Measurements from ENCODE around the gene DOK6. TPM values are rescaled to one million over a fixed set of nuclear protein-coding genes. Genes with fewer than 3 reads are reported as not detected.

Gene DOK6
- total RNA-seq, 6 experiments from 2014 or later: not detected

DNA sequence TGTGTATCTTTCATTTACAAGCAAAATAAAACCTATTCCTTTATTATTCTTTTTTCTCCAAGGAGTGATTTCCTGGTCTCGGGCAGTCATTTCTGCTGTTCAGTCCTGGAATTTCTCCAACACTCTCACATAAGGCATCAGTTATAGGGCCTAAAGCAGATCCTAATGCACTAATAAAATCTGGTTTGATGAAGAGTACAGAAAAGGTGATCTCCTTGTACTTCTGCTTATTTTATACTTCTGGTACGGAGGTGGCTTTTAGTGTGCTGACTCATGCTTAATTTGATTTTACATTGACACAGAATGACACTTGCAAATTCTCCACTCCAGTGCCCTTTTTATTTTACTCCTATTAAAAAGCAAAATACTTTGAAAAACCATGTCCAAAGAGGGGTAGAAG, 157.4 kb downstream of the DOK6 start:
- TF ChIP-seq, protein P1, sequence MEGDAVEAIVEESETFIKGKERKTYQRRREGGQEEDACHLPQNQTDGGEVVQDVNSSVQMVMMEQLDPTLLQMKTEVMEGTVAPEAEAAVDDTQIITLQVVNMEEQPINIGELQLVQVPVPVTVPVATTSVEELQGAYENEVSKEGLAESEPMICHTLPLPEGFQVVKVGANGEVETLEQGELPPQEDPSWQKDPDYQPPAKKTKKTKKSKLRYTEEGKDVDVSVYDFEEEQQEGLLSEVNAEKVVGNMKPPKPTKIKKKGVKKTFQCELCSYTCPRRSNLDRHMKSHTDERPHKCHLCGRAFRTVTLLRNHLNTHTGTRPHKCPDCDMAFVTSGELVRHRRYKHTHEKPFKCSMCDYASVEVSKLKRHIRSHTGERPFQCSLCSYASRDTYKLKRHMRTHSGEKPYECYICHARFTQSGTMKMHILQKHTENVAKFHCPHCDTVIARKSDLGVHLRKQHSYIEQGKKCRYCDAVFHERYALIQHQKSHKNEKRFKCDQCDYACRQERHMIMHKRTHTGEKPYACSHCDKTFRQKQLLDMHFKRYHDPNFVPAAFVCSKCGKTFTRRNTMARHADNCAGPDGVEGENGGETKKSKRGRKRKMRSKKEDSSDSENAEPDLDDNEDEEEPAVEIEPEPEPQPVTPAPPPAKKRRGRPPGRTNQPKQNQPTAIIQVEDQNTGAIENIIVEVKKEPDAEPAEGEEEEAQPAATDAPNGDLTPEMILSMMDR (IDR thresholded peaks at IDR 0.05): no peak
- H3K27ac Mint-ChIP-seq: no peak overlapping the region
- no peaks in the 10 kb centered on the region for H3K4me1 Mint-ChIP-seq (ENCODE audit: low read depth)
- H3K27me3 Mint-ChIP-seq (ENCODE audit: insufficient read depth): no peaks in the 10 kb centered on the region; the same call in 1 of the 2 replicates
- no peak overlapping the region for H3K4me3 Mint-ChIP-seq
- DNase-seq: no peak
- H3K9me3 Mint-ChIP-seq: peaks cover 19% of the 10 kb centered on the region
- H3K36me3 Mint-ChIP-seq (ENCODE audit: low read depth): no peaks in the 10 kb centered on the region

DNA sequence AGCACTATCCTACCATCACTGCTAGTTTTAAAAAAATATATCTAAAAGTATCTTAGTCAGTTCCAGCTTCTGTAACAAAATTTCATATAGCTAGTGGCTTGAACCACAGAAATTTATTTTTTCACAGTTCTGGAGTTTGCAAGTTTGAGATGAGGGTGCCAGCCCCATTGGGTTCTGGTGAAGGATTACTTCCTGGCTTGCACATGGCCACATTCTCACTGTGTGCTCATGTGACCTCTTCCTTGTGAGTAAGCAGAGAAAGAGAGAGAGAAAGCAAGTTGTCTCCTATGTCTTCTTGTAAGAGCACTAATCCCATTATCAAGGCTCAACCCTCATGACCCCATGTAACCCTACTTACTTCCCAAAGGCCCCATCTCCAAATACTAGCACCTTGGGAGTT, 158.9 kb downstream of the DOK6 start:
- peaks cover 12% of the 10 kb centered on the region for H3K9me3 Mint-ChIP-seq
- H3K4me1 Mint-ChIP-seq (ENCODE audit: low read depth): no peaks in the 10 kb centered on the region
- H3K4me3 Mint-ChIP-seq: no peak overlapping the region
- DNase-seq: no peak
- H3K27me3 Mint-ChIP-seq (ENCODE audit: insufficient read depth): no peaks in the 10 kb centered on the region
- H3K36me3 Mint-ChIP-seq (ENCODE audit: low read depth): no peaks in the 10 kb centered on the region
- TF ChIP-seq, protein P1 (IDR thresholded peaks at IDR 0.05): no peak
- no peak overlapping the region for H3K27ac Mint-ChIP-seq

- H3K27me3 Mint-ChIP-seq (ENCODE audit: insufficient read depth): no peaks in the 10 kb centered on the region
- H3K9me3 Mint-ChIP-seq: peaks cover 10% of the 10 kb centered on the region
Observed at GRCh38 chr18:69564602-69565001, 163.9 kb downstream of the DOK6 start.

DNA sequence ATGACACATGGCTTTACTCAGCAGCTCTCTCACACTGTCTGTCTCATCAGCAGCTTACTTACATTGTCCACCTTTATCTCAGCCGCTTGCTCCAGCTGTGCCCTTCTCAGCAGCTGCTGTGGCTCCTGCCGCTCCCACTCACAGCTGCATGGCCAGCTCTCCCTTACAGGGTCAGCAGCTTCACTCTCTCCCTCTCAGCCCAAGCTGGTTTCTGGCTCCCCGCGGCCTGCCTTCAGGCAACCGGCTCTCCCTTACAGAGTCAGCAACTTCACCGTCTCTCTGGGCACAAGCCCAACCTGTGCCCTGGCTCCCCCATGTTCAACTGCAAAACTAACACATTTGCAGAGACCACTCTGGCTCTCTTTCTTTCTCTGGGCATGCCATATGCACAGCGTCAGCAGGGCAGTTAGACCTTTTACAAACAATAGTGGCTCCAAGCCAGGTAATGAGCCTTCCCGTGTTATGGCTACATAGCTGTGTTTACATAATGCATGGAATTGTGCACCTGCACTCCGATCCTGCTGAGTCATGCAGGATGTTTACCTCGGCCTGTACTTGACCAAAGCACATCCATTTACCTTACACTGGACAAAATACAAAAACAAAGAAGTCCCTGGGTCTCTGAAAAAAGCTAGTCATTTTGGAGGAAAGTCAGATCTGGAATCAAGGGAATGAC, 167.3 kb downstream of the DOK6 start:
- TF ChIP-seq, protein P1 (IDR thresholded peaks at IDR 0.05): no peak
- Mint-ChIP-seq H3K36me3 (ENCODE audit: low read depth) (peaks cover 4% of the 10 kb centered on the region; the same call in 1 of the 2 replicates), H3K9me3 (peaks cover 10% of the 10 kb centered on the region), H3K4me3 (no peak overlapping the region), H3K27ac (no peak overlapping the region), H3K4me1 (ENCODE audit: low read depth) (no peaks in the 10 kb centered on the region), H3K27me3 (ENCODE audit: insufficient read depth) (no peaks in the 10 kb centered on the region)
- DNase-seq: no peak

More at GRCh38 chr18:69564602-69565001, 163.9 kb downstream of the DOK6 start:
- no peaks in the 10 kb centered on the region for H3K4me1 Mint-ChIP-seq (ENCODE audit: low read depth)
- no peak overlapping the region for H3K27ac Mint-ChIP-seq
- TF ChIP-seq, protein P1 (IDR thresholded peaks at IDR 0.05): no peak
- peaks cover 4% of the 10 kb centered on the region; the same call in 1 of the 2 replicates for H3K36me3 Mint-ChIP-seq (ENCODE audit: low read depth)
- no peak for DNase-seq
- H3K4me3 Mint-ChIP-seq: no peak overlapping the region

- no peaks in the 10 kb centered on the region for H3K4me1 Mint-ChIP-seq (ENCODE audit: low read depth)
- no peak overlapping the region for H3K27ac Mint-ChIP-seq
- peaks cover 4% of the 10 kb centered on the region; the same call in 1 of the 2 replicates for H3K36me3 Mint-ChIP-seq (ENCODE audit: low read depth)
- H3K4me3 Mint-ChIP-seq: no peak overlapping the region
- H3K9me3 Mint-ChIP-seq: peaks cover 10% of the 10 kb centered on the region
- TF ChIP-seq, protein P1 (IDR thresholded peaks at IDR 0.05): no peak
- no peaks in the 10 kb centered on the region for H3K27me3 Mint-ChIP-seq (ENCODE audit: insufficient read depth)
- DNase-seq: no peak
Observed at GRCh38 chr18:69569133-69569532, 168.4 kb downstream of the DOK6 start.
